HG02870 (cell line): ENCODE data around the gene CEACAM21.

Experiments
- ATAC-seq: cut with Tn5 transposase; IDR thresholded peaks from one replicate; pipeline ENCODE4 v1.9.1; 2021; ENCODE audit warnings: mild to moderate bottlenecking, moderate library complexity; ENCODE audit not compliant: unreplicated experiment

The CEACAM21 gene

DNA sequence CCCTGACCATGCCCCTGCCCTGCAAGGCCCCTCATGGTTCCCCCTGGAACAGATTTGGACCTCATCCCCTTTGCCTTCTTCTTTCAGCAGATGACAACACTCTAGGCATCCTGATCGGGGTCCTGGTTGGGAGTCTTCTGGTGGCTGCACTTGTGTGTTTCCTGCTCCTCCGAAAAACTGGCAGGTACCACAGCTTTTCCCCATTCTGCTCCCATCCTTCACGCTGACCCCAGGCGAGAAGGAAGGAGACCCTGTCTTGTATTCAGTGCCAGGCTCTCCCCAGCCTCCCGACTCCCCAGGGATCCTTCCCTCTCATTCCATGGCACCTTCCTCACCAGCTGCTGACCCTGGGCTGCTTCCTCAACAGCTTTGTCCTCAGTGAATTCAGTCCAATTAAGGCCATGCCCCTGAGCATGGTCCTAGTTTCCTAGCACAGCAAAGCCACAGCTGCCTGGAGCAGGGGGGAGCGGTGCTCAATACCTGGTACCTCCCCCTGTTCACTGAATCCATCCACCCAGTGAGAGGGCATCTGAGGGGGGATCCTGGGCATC lies 8.4 kb downstream of the CEACAM21 start:
- ATAC-seq: no peak

DNA sequence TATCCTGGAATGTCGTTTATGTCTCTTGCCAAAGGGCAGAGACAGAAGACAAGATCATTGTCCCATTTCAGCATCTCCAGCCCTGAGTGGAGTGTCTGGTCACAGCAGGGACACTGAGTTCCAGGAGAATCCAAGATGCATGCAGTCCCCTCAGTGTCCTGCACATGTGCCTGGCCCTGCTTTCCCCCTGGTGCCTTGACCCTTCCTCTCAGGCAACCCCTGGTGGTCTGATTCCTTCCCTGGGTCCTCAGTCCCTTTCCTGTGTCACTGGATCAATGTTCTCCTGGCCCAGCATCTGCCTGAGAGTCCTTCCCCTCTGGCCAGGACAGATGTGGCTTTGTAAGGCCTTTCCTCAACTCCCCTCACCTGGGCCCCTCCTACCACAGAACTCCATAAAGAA lies 9.0 kb downstream of the CEACAM21 start:
- no peak for ATAC-seq

DNA sequence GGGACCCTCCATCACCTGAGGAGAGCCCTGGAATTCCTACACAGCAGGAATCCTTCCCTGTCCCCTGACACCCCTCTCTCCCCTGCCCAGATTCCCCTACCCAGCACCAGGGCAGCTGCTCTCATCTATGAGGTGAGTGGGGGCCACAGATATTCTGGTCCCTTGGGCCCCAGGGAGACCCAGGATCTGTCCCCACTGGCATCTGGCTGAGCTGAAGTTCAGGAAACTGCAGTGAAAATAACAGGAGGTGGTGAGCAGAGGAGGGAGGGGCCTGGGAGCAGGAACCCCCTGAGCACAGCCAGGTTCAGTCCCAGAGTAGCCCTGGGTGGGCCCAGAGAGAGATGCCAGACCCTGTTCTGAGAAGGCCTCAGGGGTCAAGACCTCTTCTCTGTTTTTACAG lies 10.1 kb downstream of the CEACAM21 start:
- ATAC-seq: no peak

DNA sequence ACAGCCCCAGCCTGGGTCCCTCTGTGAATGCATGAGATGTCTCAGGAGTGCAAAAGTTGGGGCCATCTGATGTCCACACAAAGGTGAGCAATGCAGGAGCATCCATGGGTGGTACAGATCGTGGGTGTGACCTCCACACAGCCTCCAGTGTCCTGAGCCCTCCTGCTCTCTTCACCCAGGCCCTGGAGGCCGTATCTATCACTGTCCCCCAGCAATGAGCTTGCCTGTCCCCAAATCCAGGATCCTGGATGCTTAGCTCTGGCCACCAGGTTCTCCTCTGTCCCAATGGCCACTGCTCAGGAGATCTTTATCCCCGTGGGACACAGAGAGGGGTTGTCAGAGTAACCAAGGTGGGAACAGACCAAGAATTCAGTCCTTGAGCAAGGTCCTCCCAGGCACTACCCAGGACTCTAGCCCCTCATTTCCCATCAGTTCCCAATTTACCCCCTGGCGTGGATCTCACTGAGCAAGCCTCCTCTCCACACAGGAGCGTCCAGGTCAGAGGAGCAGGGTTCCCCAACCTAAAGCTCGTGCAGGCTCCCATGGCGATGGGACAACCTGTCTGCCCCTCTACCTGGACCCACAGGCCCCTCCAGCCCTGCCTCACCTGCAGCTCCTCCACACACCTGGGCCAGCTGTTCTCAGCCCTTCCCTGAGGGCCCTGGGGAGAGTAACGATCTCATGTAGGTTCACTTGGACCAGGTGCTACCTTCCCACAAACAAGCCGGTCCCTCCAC lies 11.3 kb downstream of the CEACAM21 start:
- ATAC-seq: no peak

DNA sequence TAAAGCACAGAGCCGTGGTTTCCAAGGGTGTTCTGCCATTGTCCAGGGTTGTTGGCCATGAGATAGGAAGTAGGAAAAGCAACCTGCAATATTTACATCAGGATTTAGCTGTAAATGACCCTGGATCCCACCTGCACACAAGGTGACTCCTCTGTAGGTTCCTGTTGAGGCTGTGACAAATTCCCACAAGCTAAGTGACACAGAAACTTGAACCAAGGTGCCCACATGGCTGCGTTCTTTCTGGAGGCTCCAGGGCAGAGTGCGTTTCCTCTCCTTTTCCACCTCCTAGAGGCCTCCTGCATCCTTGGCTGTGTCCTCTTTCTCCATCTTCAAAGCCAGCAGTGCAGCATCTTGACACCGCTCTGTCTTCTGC lies 11.9 kb downstream of the CEACAM21 start:
- ATAC-seq: no peak

DNA sequence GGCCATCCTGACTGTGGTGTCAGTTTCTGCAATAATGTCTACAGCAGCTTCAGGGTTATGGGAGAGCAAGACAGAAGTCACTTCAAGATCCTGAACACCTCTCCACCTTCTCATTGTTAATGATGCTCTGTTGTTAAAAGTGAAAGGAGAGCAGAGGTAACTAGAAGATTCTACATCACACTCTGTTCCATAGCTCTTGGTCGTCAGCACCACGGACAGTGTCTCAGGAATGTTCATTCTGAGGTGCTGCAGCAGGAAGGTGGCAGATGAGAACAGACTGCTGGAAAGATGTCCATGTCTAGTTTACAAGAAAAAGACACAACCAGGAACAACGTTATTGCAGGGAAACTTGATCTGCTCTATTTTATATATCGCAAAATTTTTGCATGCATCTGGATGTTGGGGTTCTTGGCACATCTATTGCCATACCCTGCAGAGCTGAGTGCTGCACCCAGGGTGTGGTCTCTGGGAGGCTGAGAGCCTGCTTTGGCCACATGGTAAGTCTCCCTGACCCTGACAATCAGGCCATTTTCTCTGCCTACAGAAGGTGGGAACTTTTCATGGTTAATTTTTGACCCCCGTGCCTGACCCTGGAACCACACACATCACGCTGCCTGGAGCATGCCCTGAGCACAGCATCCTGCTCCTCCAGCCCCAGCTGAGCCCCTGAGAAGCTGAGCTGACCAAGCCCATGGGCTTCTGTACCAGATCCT lies 12.7 kb downstream of the CEACAM21 start:
- no peak for ATAC-seq

DNA sequence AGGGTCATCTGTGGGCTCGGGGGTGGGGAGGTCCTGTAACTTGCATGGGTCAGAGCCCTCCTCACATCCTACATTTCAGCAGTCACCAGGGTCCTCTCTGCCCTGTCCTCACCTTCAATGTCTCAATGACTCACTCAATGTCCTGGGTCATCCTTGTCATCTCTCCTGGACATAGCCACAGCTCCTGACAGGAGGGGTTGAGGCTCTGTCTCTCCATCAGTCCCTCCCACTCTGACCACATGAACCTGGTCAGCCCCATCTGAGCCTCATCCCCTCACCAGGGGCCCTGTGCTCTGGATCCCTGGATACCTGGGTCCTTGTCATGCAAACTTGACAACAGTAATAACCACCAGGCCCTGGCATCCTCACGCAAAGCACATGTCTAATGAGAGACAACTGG lies 13.4 kb downstream of the CEACAM21 start:
- ATAC-seq: no peak

DNA sequence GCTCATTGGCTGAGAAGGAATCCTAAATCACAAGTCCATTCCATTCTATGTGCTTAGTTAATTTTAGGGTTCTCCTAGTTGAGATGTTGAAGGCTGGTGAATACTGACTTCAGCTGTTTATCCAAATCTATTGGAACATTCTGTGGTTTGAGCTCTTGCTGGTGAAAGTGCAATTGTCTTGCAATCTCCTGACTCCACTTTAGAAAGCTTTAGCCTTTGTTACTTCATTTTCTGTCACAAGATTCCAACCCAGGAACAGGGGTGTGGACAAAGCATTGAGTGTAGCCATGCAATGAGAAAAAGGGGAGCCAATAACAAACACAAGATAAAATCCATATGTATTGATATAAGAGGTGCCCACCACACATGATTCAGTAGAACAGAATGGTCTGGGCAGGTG lies 15.0 kb downstream of the CEACAM21 start:
- no peak for ATAC-seq

DNA sequence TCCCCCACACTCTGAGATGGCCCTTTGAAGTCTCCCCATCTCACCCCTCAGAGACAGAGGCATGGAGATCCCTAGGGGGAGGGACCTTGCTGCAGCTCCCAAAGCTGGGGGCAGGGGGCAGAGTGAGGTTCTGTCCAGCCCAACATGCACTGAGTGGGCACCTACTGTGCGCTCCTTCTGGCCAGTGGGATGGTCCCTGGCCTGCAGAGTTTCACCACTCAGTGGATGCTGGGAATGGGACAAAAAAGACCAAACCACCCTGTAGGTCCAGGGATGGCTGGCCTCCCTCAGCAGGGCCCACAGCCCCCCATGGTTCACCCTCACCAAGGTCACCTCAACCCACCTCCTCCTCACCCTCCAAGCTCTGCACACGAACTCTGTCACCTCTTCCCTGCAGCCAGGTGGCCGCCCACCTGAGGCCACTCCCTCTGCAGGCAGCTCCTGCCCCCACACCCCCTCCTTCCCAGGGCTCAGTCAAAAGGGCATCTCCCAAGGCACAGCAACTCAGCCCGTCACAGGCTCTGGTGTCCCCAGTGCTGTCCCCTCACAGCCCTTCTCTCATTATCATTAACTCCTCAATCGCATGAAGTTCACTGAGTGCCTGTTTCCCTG lies 16.1 kb downstream of the CEACAM21 start:
- ATAC-seq: no peak

DNA sequence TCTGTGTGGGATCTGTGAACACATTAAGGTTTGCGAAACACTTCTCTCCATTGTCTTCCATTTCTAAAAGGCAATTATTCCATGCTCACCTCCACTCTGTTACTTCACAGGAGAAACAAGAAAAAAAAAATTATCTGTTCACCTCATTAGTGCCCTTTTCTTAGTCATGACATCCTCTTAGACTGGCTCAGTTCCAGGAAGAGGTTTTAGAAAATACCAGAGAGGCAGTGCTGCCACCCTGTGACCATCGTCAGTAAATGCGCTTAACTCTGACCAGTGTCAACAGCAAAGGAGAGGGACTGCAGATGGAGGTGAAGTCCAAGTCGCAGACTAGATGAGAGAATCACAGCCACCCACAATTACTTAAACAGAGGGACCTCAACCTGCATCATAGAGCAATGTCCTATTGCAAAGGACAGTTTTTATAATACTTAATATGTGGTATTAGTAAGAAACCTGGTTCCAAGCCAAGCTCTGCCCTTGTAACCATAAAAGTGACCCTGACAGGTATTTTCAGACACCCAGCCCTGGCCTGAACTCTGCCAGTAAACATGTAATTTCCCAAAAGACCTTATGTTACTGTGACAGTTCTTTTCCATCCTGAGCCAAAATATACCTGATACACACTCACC lies 19.4 kb downstream of the CEACAM21 start:
- no peak for ATAC-seq

DNA sequence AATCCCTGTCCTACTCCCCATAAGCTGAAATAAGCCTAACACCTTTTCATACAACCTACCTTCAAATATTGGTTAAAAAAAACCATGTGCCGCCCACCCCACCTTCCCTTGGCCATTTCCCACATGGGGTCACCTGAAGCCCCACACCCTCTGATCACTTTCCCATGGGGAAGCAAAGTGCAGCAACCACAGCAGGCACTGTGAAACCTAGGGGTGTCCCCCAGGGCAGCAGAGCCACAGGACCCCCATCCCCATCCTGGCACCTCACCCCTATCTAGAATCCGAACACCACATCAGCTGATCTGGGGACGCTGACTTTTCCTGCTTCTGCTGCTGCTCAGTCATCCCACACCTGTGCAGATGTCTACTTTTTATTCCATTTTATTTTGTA lies 19.9 kb downstream of the CEACAM21 start:
- no peak for ATAC-seq

DNA sequence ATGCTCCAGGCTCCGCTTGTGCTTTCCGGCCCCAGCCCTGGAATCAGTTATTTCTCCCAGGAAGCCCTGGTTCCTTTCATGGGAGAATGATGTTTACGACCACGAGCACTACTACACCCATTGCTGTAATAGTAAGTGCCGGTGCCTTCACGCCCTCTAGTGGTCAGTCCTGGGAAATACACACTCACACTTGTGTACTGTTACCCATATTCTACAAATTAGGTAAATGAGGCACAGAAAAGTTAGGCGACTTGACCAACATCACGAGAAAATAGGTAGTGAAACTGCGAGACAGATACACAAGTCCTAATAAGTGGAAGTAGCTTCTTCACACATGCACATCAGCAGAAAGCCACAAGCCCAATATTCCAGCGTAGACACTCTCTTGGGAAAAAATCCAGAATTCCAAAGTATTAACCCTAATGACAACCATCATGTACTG lies 21.7 kb downstream of the CEACAM21 start:
- no peak for ATAC-seq

DNA sequence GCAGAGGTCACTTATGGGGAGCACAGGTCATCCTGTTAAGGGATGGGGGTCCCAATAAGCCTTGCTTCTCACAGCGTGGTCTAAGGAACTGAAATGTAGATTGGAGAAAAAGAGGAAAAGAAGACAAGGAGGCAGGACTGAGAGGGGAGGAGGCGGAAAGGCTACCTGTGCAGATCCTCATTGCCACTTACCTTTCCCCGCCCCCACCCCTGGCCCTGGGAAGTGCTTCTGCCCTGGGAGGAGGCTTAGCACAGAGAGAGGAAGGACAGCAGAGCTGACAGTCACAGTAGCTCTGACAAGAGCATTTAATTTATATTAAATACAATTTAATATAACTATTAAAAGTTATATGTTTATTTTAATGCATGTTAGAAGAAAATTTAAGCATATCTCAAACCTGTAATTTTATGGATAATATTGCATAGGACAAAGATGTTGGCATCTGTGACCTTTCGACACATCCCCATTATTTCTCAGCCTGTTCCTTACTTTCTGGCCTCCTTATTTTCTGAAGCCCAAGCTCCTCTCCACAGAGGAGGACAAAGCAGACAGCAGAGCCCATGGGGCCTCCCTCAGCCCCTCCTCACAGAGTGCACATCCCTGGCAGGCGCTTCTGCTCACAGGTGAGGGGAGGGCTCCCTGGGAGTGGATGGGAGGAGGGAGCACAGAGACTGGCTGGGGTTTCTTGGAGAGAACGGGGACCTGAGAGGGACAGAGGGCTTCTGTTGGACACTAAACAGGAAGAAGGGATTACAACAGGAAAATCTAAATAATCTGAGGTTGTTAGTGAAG lies 23.4 kb downstream of the CEACAM21 start:
- ATAC-seq: no peak

DNA sequence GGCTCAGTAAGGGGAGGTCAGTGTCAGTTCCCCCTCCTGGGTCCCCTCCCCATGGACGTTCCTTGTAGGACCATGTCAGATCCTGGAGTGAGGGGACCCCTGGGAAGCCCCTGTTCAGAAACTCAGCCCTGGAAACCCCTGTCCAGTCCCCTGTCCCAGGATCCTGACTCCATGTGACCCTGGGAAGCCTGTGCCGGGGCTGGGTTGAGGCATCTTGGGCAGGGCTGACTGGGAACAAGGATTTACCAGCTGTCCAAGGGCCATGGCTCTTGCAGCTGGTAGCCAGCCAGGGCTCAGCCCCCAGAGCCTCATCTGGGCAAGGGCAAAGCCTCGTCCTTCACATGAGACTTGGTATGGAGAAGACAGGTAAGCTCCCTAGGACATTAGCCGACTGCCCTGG lies 25.8 kb downstream of the CEACAM21 start:
- ATAC-seq: no peak

DNA sequence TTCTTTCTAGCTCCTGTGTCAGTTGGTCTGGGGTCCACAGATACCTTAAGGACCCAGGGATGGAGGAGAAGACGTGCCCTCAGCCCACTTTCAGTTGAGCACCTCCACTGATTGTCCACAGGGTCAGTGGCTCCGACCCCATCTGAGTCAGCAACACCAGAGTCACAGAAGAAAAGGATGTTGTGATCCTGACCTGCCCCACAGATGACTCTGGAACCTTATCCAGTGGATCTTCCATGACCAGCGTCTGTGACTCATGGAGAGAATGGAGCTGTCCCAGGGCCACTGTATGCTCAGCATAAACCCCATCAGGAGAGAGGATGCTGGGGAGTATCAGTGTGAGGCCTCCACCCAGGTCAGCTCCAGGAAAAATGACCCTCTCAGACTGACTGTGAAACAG lies 28.9 kb downstream of the CEACAM21 start:
- ATAC-seq: no peak

DNA sequence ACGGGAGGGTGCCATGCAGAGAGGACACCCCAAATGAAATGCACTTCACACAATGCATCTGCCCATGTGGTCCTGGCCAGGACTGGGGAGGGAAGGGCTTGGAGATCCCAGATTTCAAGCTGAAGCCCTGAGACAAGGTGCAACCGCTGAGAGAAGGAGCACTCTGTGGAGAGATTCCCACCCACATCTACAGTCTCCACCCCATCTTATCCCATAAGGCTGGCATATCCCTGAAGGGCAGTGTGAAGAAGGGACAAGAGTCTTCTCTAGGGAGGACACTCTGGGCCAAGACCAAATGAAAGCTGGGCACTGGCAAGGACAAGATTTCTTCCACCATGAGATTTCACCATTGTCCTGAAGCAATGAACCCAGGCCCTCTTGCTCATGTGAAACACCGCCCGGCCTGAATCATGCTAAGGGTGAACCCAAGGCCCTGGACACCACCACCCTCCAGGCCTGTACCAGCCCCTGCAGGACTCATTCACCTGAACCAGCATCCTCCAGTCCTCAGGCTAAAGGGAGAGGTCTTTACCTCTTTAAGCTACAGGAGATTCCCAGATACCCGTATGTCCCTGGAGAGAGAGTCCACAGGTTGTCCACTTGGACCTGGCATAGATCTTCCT lies 30.4 kb downstream of the CEACAM21 start:
- ATAC-seq: no peak

DNA sequence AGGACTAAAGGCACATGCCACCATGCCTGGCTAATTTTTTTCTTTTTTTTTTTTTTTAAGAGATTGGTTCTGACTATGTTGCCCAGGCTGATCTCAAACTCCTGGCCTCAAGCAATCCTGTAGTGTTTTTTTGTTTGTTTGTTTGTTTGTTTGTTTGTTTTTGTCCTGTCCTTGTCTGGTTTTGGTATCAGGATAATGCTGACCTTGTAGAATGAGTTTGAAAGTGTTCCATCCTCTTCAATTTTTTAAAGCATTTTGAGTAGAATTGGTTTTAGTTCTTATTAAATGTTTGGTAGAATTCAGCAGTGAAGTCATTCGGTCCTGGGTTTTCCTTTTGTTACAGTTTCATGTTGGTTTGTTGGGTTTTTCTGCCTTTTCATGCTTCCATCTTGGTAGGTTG lies 31.7 kb downstream of the CEACAM21 start:
- no peak for ATAC-seq

DNA sequence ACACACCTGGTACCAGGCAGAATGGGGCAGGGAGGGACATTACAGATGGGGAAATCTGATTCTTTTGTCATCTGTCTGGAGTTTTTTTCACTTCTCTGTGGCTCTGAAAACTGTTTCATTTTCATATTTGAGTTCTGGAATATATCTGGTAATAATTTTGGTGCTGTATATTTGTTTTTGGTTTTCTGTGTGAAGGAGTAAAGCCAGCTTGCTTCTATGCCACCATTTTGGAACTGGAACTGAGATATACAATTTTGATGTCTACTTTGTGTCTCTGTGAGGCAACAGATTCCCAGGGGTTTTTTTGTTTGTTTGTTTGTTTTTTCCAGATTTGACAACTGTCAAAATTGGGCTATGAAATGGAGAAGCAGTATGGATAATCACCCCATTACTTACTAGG lies 34.8 kb downstream of the CEACAM21 start:
- no peak for ATAC-seq

DNA sequence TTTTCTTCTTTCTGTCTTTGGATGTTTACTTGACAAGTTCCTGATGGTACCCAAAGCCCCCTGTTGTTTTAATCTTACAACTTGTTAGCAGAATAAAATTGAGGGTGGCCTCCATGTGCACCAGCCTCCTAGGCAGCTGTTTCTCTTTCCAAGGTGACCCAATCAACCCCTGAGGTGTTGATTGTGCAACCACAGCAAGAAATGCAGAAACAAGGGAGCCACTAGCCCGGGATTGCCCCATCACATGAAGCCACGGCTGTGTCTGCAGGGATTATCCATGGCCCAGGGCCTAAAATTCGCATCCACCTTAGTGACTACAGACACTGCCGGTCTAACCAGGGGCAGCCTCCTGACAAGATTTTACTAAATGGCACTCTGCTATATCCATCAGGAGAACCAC lies 36.5 kb downstream of the CEACAM21 start:
- ATAC-seq: no peak

DNA sequence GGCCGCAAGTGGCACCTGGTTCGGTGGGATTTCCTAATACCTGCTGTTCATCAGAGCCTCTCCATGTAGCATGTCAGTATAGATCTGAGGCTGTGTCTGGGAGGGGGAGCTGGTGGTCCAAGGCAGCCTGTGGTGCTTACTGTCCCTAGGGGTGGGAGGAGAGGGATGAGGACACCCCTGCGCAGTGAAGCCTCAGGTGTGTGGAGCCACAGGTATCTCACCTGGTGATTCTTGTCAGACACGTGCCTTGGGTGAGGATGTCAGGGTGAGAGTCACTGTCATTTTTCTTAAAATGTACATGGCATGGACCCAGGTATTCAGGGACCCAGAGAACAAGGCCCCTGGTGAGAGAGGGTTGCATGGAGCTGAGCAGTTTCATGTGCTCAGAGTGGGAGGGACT lies 39.2 kb downstream of the CEACAM21 start:
- no peak for ATAC-seq
